Glutamatergic neuron (in vitro differentiated cells): Measurements from ENCODE around the gene NPIPA8. TPM values are rescaled to one million over a fixed set of nuclear protein-coding genes. Genes with fewer than 3 reads are reported as not detected.
"Not testable (repeated sequence)": the region's sequence is repeated elsewhere in the genome, so short reads cannot be mapped to it uniquely, and the experiment has no call there.

ENCODE experiments used
- DNase-seq: peaks from one replicate; pipeline ENCODE4 v3.0.0; 2022
- H3K27ac Mint-ChIP-seq: one replicate; pipeline ENCODE4 v1.8.0; 2020; ENCODE audit warnings: mild to moderate bottlenecking, mixed read lengths, inconsistent platforms; ENCODE audit not compliant: unreplicated experiment
- H3K27me3 Mint-ChIP-seq: one replicate; pipeline ENCODE4 v1.8.0; 2020; ENCODE audit warnings: mild to moderate bottlenecking, moderate library complexity, mixed read lengths, inconsistent platforms; ENCODE audit not compliant: unreplicated experiment
- H3K36me3 Mint-ChIP-seq: one replicate; pipeline ENCODE4 v1.8.0; 2020; ENCODE audit warnings: mild to moderate bottlenecking, mixed read lengths, inconsistent platforms; ENCODE audit not compliant: unreplicated experiment
- H3K4me1 Mint-ChIP-seq: one replicate; pipeline ENCODE4 v1.8.0; 2020; ENCODE audit warnings: mild to moderate bottlenecking, low read depth, mixed read lengths, inconsistent platforms; ENCODE audit not compliant: unreplicated experiment
- H3K4me3 Mint-ChIP-seq: one replicate; pipeline ENCODE4 v1.8.0; 2020; ENCODE audit warnings: mild to moderate bottlenecking, mixed read lengths, inconsistent platforms; ENCODE audit not compliant: unreplicated experiment
- H3K9me3 Mint-ChIP-seq: one replicate; pipeline ENCODE4 v1.8.0; 2020; ENCODE audit warnings: mild to moderate bottlenecking, moderate library complexity, mixed read lengths, inconsistent platforms; ENCODE audit not compliant: unreplicated experiment
- long read RNA-seq: library from polyadenylated mRNA; unstranded; transcript quantifications from one replicate; pipeline ENCODE4 v2.0.0, GENCODE V29; 2020; ENCODE audit not compliant: unreplicated experiment
- total RNA-seq: library from RNA; stranded (reverse); fragmentation: NEBNext Ultra II Directional; extraction: Animal tissue kit (Norgen Biotek cat#: 25700); gene quantifications from one replicate; pipeline ENCODE4 v1.2.1, GENCODE V29; 2021; ENCODE audit not compliant: unreplicated experiment

Gene NPIPA8
- total RNA-seq = not detected
- long read RNA-seq = 0 reads

- not testable (repeated sequence) for H3K4me1 Mint-ChIP-seq, H3K27ac Mint-ChIP-seq, H3K4me3 Mint-ChIP-seq, H3K27me3 Mint-ChIP-seq, H3K9me3 Mint-ChIP-seq, DNase-seq, H3K36me3 Mint-ChIP-seq
Observed at GRCh38 chr16:18336636-18337035, at the start of gene NPIPA8. Gene NPIPA8, minus strand, starts transcription at chr16:18336736. Its CDS starts 4,074 bp downstream, at chr16:18332662.

GRCh38 chr16:18385285-18385684, 48.7 kb upstream of the NPIPA8 start:
- DNase-seq, H3K4me3 Mint-ChIP-seq, H3K27ac Mint-ChIP-seq, H3K9me3 Mint-ChIP-seq, H3K4me1 Mint-ChIP-seq, H3K36me3 Mint-ChIP-seq, H3K27me3 Mint-ChIP-seq: not testable (repeated sequence)

GRCh38 chr16:18384869-18385268, 48.3 kb upstream of the NPIPA8 start:
- not testable (repeated sequence) for H3K9me3 Mint-ChIP-seq, H3K4me3 Mint-ChIP-seq, H3K27ac Mint-ChIP-seq, H3K27me3 Mint-ChIP-seq, H3K4me1 Mint-ChIP-seq, DNase-seq, H3K36me3 Mint-ChIP-seq

GRCh38 chr16:18384098-18384636, 47.6 kb upstream of the NPIPA8 start:
- not testable (repeated sequence) for H3K9me3 Mint-ChIP-seq, DNase-seq, H3K27me3 Mint-ChIP-seq, H3K36me3 Mint-ChIP-seq, H3K4me3 Mint-ChIP-seq, H3K4me1 Mint-ChIP-seq, H3K27ac Mint-ChIP-seq

GRCh38 chr16:18382696-18383095, 46.2 kb upstream of the NPIPA8 start:
- H3K27ac Mint-ChIP-seq, H3K4me1 Mint-ChIP-seq, H3K4me3 Mint-ChIP-seq, H3K27me3 Mint-ChIP-seq, DNase-seq, H3K36me3 Mint-ChIP-seq, H3K9me3 Mint-ChIP-seq: not testable (repeated sequence)

GRCh38 chr16:18347742-18348141, 11.2 kb upstream of the NPIPA8 start:
- not testable (repeated sequence) for H3K4me3 Mint-ChIP-seq, H3K4me1 Mint-ChIP-seq, H3K27ac Mint-ChIP-seq, H3K36me3 Mint-ChIP-seq, H3K27me3 Mint-ChIP-seq, H3K9me3 Mint-ChIP-seq
- DNase-seq = peak; percentile 3

- not testable (repeated sequence) for H3K27me3 Mint-ChIP-seq, H3K36me3 Mint-ChIP-seq, H3K9me3 Mint-ChIP-seq
Observed at GRCh38 chr16:18346993-18347392, 10.5 kb upstream of the NPIPA8 start.

GRCh38 chr16:18344634-18345033, 8.1 kb upstream of the NPIPA8 start:
- DNase-seq, H3K27ac Mint-ChIP-seq, H3K4me3 Mint-ChIP-seq, H3K4me1 Mint-ChIP-seq, H3K9me3 Mint-ChIP-seq, H3K27me3 Mint-ChIP-seq, H3K36me3 Mint-ChIP-seq: not testable (repeated sequence)

More at GRCh38 chr16:18346993-18347392, 10.5 kb upstream of the NPIPA8 start:
- H3K4me1 Mint-ChIP-seq, H3K27ac Mint-ChIP-seq, H3K4me3 Mint-ChIP-seq: not testable (repeated sequence)
- peak; percentile 0 for DNase-seq

GRCh38 chr16:18341986-18342385, 5.5 kb upstream of the NPIPA8 start:
- not testable (repeated sequence) for DNase-seq, H3K27ac Mint-ChIP-seq, H3K4me1 Mint-ChIP-seq, H3K27me3 Mint-ChIP-seq, H3K36me3 Mint-ChIP-seq, H3K9me3 Mint-ChIP-seq, H3K4me3 Mint-ChIP-seq

GRCh38 chr16:18341417-18341960, 5.0 kb upstream of the NPIPA8 start:
- not testable (repeated sequence) for H3K27ac Mint-ChIP-seq, H3K9me3 Mint-ChIP-seq, H3K27me3 Mint-ChIP-seq, H3K4me3 Mint-ChIP-seq, H3K4me1 Mint-ChIP-seq, H3K36me3 Mint-ChIP-seq
- peak; percentile 0 for DNase-seq

- H3K27me3 Mint-ChIP-seq, H3K27ac Mint-ChIP-seq, H3K4me1 Mint-ChIP-seq, DNase-seq, H3K9me3 Mint-ChIP-seq, H3K4me3 Mint-ChIP-seq, H3K36me3 Mint-ChIP-seq: not testable (repeated sequence)
Observed at GRCh38 chr16:18339210-18339609, 2.7 kb upstream of the NPIPA8 start.

- not testable (repeated sequence) for H3K27me3 Mint-ChIP-seq, H3K4me3 Mint-ChIP-seq, H3K36me3 Mint-ChIP-seq, DNase-seq, H3K9me3 Mint-ChIP-seq, H3K4me1 Mint-ChIP-seq, H3K27ac Mint-ChIP-seq
Observed at GRCh38 chr16:18311811-18312210, 24.7 kb downstream of the NPIPA8 start.

GRCh38 chr16:18309159-18309558, 27.4 kb downstream of the NPIPA8 start:
- H3K9me3 Mint-ChIP-seq, H3K4me3 Mint-ChIP-seq, H3K27ac Mint-ChIP-seq, H3K4me1 Mint-ChIP-seq, H3K27me3 Mint-ChIP-seq, DNase-seq, H3K36me3 Mint-ChIP-seq: not testable (repeated sequence)
